Neuronal stem cell (in vitro differentiated cells): ENCODE data around the gene KIR3DL2.
"Not testable (repeated sequence)": the region's sequence is repeated elsewhere in the genome, so short reads cannot be mapped to it uniquely, and the experiment has no call there.

Experiments
- DNase-seq: peaks from one replicate; pipeline ENCODE4 v3.0.0-alpha.2; 2013; ENCODE audit warnings: low spot score
- H2AFZ ChIP-seq: one replicate; pipeline ENCODE4 v1.6.1; 2013; ENCODE audit warnings: mild to moderate bottlenecking, low read length, inconsistent platforms
- H2AK5ac ChIP-seq: 2 replicates; pipeline ENCODE4 v1.6.1; 2013; ENCODE audit warnings: low read depth, mild to moderate bottlenecking, inconsistent platforms, low read length, moderate library complexity, mixed read lengths
- H2BK120ac ChIP-seq: 2 replicates; pipeline ENCODE4 v1.6.1; 2013; ENCODE audit warnings: low read depth, mild to moderate bottlenecking, inconsistent platforms, low read length, moderate library complexity, mixed read lengths
- H2BK12ac ChIP-seq: one replicate; pipeline ENCODE4 v1.6.1; 2013; ENCODE audit warnings: low read length, inconsistent platforms
- H2BK15ac ChIP-seq: 2 replicates; pipeline ENCODE4 v1.6.1; 2013; ENCODE audit warnings: mild to moderate bottlenecking, low read length, inconsistent platforms, mixed read lengths
- H2BK5ac ChIP-seq: one replicate; pipeline ENCODE4 v1.6.1; 2013; ENCODE audit warnings: inconsistent platforms, mild to moderate bottlenecking, low read length, moderate library complexity
- H3K14ac ChIP-seq: one replicate; pipeline ENCODE4 v1.6.1; 2013; ENCODE audit warnings: low read length, inconsistent platforms
- H3K18ac ChIP-seq: 2 replicates; pipeline ENCODE4 v1.6.1; 2013; ENCODE audit warnings: low read length, inconsistent platforms
- H3K23ac ChIP-seq: 2 replicates; pipeline ENCODE4 v1.6.1; 2013; ENCODE audit warnings: low read depth, mild to moderate bottlenecking, mixed read lengths, low read length, inconsistent platforms; ENCODE audit not compliant: poor library complexity
- H3K27ac ChIP-seq: replicated peaks from 3 replicates; pipeline ENCODE4 v1.5.1; 2013; ENCODE audit warnings: low read length, inconsistent platforms
- H3K27me3 ChIP-seq, 3 experiments: 2 replicates each; pipeline ENCODE4 v1.6.1; 2013; ENCODE audit warnings: low read length in 3 of 3, mild to moderate bottlenecking in 2 of 3, inconsistent platforms in 1 of 3, low read depth in 1 of 3, mixed read lengths in 1 of 3, moderate library complexity in 1 of 3; ENCODE audit not compliant: control insufficient read depth in 3 of 3, insufficient read depth in 3 of 3
- H3K36me3 ChIP-seq, 2 donors: replicated peaks in 1 of 2; 2 replicates each; pipeline ENCODE4 v1.6.1; 2013; ENCODE audit warnings: low read length in 2 of 2; ENCODE audit not compliant: control insufficient read depth in 2 of 2, insufficient read depth in 2 of 2
- H3K4ac ChIP-seq: 2 replicates; pipeline ENCODE4 v1.6.1; 2013; ENCODE audit warnings: inconsistent platforms, mild to moderate bottlenecking, low read length, moderate library complexity
- H3K4me1 ChIP-seq, 2 donors: 1 replicate in 1 of 2; 2 replicates in 1 of 2; pipeline ENCODE4 v1.6.1; 2013; ENCODE audit warnings: low read length in 2 of 2, low read depth in 1 of 2; ENCODE audit not compliant: control insufficient read depth in 2 of 2, insufficient read depth in 1 of 2
- H3K4me2 ChIP-seq: one replicate; pipeline ENCODE4 v1.6.1; 2013; ENCODE audit warnings: mild to moderate bottlenecking, low read length, inconsistent platforms; ENCODE audit not compliant: insufficient read depth, poor library complexity, severe bottlenecking
- H3K4me3 ChIP-seq, 2 donors: 2 replicates each; pipeline ENCODE4 v1.5.1; 2013; ENCODE audit warnings: low read length in 2 of 2, mild to moderate bottlenecking in 2 of 2, inconsistent platforms in 1 of 2, moderate library complexity in 1 of 2
- H3K79me1 ChIP-seq: one replicate; pipeline ENCODE4 v1.6.1; 2013; ENCODE audit warnings: low read depth, mild to moderate bottlenecking, inconsistent platforms, low read length, moderate library complexity
- H3K9ac ChIP-seq: one replicate; pipeline ENCODE4 v1.6.1; 2013; ENCODE audit warnings: mild to moderate bottlenecking, low read depth, low read length, inconsistent platforms; ENCODE audit not compliant: poor library complexity
- H3K9me3 ChIP-seq, 2 donors: replicated peaks in 1 of 2; 2 replicates each; pipeline versions ENCODE3 to v1.6.1; 2013; ENCODE audit warnings: low read length in 2 of 2, mild to moderate bottlenecking in 2 of 2, inconsistent platforms in 1 of 2, low read depth in 1 of 2, mixed read lengths in 1 of 2, moderate library complexity in 1 of 2; ENCODE audit not compliant: control insufficient read depth in 2 of 2, insufficient read depth in 1 of 2
- H4K8ac ChIP-seq: one replicate; pipeline ENCODE4 v1.6.1; 2013; ENCODE audit warnings: low read depth, mild to moderate bottlenecking, inconsistent platforms, low read length, moderate library complexity
- H4K91ac ChIP-seq: one replicate; pipeline ENCODE4 v1.6.1; 2013; ENCODE audit warnings: low read length, low read depth, mild to moderate bottlenecking, inconsistent platforms; ENCODE audit not compliant: poor library complexity
- WGBS, 2 donors: extraction: QIAGEN DNeasy Blood & Tissue Kit; methylation state at CpG; one replicate each; pipeline ENCODE4 v1.1.7; 2013; ENCODE audit warnings: missing lambda C conversion rate in 2 of 2, mixed read lengths in 1 of 2; ENCODE audit not compliant: insufficient read length in 2 of 2, insufficient replicate concordance in 1 of 2; ENCODE audit errors: extremely low coverage in 2 of 2; 5-methylcytosine and 5-hydroxymethylcytosine counted together

Gene KIR3DL2

DNA sequence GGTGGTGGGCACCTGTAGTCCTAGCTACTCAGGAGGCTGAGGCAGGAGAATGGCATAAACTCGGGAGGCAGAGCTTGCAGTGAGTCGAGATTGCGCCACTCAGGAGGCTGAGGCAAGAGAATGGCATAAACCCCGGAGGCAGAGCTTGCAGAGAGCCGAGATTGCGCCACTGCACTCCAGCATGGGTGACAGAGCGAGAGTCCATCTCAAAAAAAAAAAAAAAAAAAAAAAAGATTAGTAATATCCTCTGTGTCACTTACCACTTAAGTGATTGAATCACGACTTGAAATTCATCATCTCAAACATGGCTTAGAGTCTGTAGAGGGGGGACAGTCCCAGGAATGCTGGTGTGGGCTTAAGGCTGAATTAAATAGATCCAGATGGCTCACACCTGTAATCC, 50.9 kb downstream of the KIR3DL2 start:
- H3K4me2 ChIP-seq, H3K4ac ChIP-seq, H2BK12ac ChIP-seq, H4K8ac ChIP-seq, H3K27ac ChIP-seq, H3K27me3 ChIP-seq, H2BK5ac ChIP-seq, H2AK5ac ChIP-seq, H3K9ac ChIP-seq, H3K14ac ChIP-seq, H2BK120ac ChIP-seq, H3K36me3 ChIP-seq, H3K79me1 ChIP-seq, H4K91ac ChIP-seq, H3K23ac ChIP-seq, DNase-seq, H3K4me3 ChIP-seq, H3K18ac ChIP-seq, H3K9me3 ChIP-seq, H2BK15ac ChIP-seq, H3K4me1 ChIP-seq, H2AFZ ChIP-seq: not testable (repeated sequence)
- WGBS, 2 donors: no CpG with 5 or more reads among the region's 8 CpGs

DNA sequence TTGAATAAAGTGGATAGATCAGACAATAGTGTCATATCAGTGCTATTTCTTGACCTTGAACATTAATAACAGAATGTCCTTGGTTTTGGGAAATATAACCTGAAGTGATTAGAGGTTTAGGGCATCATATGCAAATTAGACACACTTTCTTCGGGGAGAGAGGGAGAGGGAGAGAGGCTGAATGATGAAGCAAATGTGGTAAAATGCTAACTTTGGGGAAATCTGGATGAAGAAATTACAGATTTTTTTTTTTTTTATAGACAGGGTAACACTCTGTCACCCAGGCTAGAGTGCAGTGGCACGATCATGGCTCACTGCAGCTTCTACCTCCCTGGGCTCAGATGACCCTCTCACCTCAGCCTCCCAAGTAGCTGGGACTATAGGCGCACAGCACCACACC, 51.8 kb downstream of the KIR3DL2 start:
- WGBS, 2 donors: no CpG with 5 or more reads among the region's 3 CpGs
- Histone ChIP-seq H3K36me3 (no peaks in the 10 kb centered on the region), H3K4me3 (no peak overlapping the region), H3K23ac (no peak overlapping the region), H2AFZ (no peak overlapping the region), H3K27ac (no peak overlapping the region), H3K18ac (no peak overlapping the region), H3K4ac (no peak overlapping the region), H3K4me2 (no peak overlapping the region), H2BK5ac (no peak overlapping the region), H2BK120ac (no peak overlapping the region), H2BK15ac (no peak overlapping the region), H3K4me1 (peaks cover 0 to 3% of the 10 kb centered on the region in 2 donors), H3K9me3 (no peaks in the 10 kb centered on the region), H4K91ac (no peak overlapping the region), H3K27me3 (no peaks in the 10 kb centered on the region), H4K8ac (no peak overlapping the region), H3K14ac (no peak overlapping the region), H2AK5ac (no peak overlapping the region), H3K9ac (no peak overlapping the region), H3K79me1 (no peaks in the 10 kb centered on the region), H2BK12ac (no peak overlapping the region)
- DNase-seq: no peak

DNA sequence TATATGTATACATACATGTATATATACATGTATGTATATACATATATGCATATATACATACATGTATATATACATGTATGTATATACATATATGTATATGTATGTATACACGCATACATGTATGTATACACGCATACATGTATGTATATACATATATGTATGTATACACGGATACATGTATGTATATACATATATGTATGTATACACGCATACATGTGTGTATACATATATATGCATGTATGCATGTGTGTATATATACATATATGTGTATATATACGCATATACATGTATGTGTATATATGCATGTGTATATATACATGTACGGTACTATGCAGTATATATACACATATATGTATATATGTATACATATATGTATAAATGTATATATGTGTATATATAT, 53.1 kb downstream of the KIR3DL2 start:
- no CpG with 5 or more reads among the region's 6 CpGs for WGBS, 2 donors
- no peak for DNase-seq
- Histone ChIP-seq H3K9me3 (no peaks in the 10 kb centered on the region), H3K18ac (no peak overlapping the region), H3K27ac (no peak overlapping the region), H3K14ac (no peak overlapping the region), H2BK15ac (no peak overlapping the region), H2AFZ (no peak overlapping the region), H3K4me2 (no peak overlapping the region), H3K23ac (no peak overlapping the region), H3K79me1 (no peaks in the 10 kb centered on the region), H3K4me3 (no peak overlapping the region), H3K27me3 (no peaks in the 10 kb centered on the region), H3K9ac (no peak overlapping the region), H3K4me1 (peaks cover 0 to 3% of the 10 kb centered on the region in 2 donors), H2BK120ac (no peak overlapping the region), H4K91ac (no peak overlapping the region), H2BK12ac (no peak overlapping the region), H3K4ac (no peak overlapping the region), H2BK5ac (no peak overlapping the region), H4K8ac (no peak overlapping the region), H2AK5ac (no peak overlapping the region), H3K36me3 (no peaks in the 10 kb centered on the region)

DNA sequence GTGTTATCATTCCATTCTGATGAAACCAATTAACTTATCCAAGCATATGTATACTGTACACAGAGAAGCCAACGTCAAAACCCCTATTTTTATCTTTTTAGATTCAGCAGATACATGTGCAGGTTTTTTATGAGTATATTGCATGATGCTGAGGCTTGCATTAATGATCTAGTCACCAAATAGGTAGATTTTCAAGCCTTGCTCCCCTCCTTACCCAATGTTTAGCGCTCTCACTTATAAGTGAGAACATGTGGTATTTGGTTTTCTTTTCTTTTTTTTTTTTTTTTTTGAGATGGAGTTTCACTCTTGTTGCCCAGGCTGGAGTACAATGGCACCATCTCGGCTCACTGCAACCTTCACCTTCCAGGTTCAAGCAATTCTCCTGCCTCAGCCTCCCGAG, 54.0 kb downstream of the KIR3DL2 start:
- H4K8ac ChIP-seq, H2AK5ac ChIP-seq, H3K4me2 ChIP-seq, H3K36me3 ChIP-seq, H3K18ac ChIP-seq, H3K23ac ChIP-seq, DNase-seq, H3K27ac ChIP-seq, H3K9me3 ChIP-seq, H3K9ac ChIP-seq, H2BK12ac ChIP-seq, H3K4me3 ChIP-seq, H4K91ac ChIP-seq, H2BK5ac ChIP-seq, H3K4ac ChIP-seq, H3K14ac ChIP-seq, H3K79me1 ChIP-seq, H2BK120ac ChIP-seq, H2AFZ ChIP-seq, H3K27me3 ChIP-seq, H2BK15ac ChIP-seq, H3K4me1 ChIP-seq: not testable (repeated sequence)
- no CpG with 5 or more reads among the region's 4 CpGs for WGBS, 2 donors
